Measurements from ENCODE around the gene S100A14. TPM values are rescaled to one million over a fixed set of nuclear protein-coding genes. Genes with fewer than 3 reads are reported as not detected.

S100A14 gene
- total RNA-seq, 1 experiment from 2014 or later: 2.1 TPM

DNA sequence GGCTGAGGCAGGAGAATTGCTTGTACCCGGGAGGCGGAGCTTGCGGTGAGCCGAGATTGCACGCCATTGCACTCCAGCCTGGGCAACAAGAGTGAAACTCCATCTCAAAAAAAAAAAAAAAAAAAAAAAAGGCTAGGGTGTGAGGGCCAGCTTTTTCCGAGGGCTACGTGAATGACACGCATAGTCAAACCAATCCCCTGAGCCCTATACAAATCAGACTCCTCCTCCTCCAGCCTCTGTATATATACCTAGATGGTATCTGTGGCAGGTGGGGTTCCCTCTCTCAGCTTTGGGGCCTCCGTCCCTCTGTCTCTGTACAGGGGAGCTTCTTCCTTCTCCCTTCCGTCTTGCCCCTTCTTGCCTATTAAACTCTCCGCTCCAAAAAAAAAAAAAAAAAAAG is 9.9 kb downstream of the S100A14 start (continued):
- TF ChIP-seq, protein P1, sequence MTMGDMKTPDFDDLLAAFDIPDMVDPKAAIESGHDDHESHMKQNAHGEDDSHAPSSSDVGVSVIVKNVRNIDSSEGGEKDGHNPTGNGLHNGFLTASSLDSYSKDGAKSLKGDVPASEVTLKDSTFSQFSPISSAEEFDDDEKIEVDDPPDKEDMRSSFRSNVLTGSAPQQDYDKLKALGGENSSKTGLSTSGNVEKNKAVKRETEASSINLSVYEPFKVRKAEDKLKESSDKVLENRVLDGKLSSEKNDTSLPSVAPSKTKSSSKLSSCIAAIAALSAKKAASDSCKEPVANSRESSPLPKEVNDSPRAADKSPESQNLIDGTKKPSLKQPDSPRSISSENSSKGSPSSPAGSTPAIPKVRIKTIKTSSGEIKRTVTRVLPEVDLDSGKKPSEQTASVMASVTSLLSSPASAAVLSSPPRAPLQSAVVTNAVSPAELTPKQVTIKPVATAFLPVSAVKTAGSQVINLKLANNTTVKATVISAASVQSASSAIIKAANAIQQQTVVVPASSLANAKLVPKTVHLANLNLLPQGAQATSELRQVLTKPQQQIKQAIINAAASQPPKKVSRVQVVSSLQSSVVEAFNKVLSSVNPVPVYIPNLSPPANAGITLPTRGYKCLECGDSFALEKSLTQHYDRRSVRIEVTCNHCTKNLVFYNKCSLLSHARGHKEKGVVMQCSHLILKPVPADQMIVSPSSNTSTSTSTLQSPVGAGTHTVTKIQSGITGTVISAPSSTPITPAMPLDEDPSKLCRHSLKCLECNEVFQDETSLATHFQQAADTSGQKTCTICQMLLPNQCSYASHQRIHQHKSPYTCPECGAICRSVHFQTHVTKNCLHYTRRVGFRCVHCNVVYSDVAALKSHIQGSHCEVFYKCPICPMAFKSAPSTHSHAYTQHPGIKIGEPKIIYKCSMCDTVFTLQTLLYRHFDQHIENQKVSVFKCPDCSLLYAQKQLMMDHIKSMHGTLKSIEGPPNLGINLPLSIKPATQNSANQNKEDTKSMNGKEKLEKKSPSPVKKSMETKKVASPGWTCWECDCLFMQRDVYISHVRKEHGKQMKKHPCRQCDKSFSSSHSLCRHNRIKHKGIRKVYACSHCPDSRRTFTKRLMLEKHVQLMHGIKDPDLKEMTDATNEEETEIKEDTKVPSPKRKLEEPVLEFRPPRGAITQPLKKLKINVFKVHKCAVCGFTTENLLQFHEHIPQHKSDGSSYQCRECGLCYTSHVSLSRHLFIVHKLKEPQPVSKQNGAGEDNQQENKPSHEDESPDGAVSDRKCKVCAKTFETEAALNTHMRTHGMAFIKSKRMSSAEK (CRISPR knock-in tag; IDR thresholded peaks at IDR 0.05; ENCODE audit: borderline replicate concordance): no peak
- TF ChIP-seq SMAD4 (CRISPR knock-in tag; IDR thresholded peaks at IDR 0.05) (no peak), ZNF263 (CRISPR knock-in tag; IDR thresholded peaks at IDR 0.05; ENCODE audit: low read depth) (no peak), FOXP1 (CRISPR knock-in tag; IDR thresholded peaks at IDR 0.05; ENCODE audit: borderline replicate concordance) (no peak)
- TF ChIP-seq, protein P2, sequence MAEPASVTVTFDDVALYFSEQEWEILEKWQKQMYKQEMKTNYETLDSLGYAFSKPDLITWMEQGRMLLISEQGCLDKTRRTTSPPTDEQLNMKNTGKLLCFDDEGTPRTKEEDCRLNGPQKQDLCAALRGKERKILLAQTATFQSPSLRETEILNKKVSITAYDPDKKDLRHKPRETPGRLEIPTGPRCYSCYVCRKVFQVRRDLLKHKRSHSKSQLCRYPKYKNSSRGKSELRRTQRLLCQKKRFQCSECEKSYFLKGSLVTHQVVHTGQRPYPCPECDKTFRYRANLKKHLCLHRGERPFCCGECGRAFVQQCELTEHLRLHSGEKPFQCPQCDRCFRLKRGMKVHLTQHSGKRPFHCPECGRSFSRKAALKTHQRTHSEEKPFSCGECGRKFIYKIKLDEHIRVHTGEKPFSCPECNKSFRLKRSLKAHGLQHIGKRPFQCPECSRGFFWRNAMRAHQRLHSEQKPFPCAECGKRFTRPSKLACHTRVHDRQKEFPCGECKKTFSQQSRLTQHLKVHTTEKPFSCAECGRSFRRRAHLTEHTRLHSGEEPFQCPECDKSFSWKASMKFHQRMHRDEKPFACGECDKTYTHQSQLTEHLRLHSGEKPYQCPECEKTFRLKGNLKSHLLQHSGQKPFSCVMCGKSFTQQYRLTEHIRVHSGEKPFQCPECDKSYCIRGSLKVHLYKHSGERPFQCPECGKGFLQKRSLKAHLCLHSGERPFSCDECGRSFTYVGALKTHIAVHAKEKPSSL (CRISPR knock-in tag; conservative IDR thresholded peaks at IDR 0.05): no peak

DNA sequence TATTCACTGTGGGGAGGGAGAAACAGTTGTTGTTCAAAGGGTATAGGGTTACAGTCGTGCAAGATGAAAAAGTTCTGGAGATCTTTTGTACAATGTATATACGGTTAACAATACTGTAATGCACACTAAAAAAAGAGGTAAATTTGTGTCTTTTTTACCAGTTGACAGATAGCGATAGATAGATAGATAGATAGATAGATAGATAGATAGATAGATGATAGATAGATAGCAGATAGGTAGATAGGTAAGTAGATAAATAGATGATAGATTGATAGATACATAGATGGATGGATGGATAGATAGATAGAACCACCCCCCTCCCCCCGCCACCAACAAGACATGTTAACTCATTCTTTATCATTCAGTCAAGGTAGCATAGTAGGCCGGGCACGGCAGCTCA is 13.4 kb downstream of the S100A14 start:
- no peaks in the 10 kb centered on the region for H3K9me3 Mint-ChIP-seq
- DNase-seq (ENCODE audit: low spot score): no peak
- H3K4me3 Mint-ChIP-seq: no peak overlapping the region
- TF ChIP-seq KAT7 (CRISPR knock-in tag; IDR thresholded peaks at IDR 0.05; ENCODE audit: borderline replicate concordance): no peak
- ChIA-PET CTCF (interaction anchor here (3.2 kb wide), 1 partner anchor 25 kb away, joined by 13 read pairs; the partner anchor contains the start of gene S100A13), POLR2A (no interaction called here)
- no peaks in the 10 kb centered on the region; the same call in 1 of the 2 replicates for H3K27me3 Mint-ChIP-seq (ENCODE audit: low read depth)
- no peak for ATAC-seq
- no peak overlapping the region for H3K27ac Mint-ChIP-seq
- H3K4me1 Mint-ChIP-seq: peaks cover 38% of the 10 kb centered on the region
- no peaks in the 10 kb centered on the region; the same call in 1 of the 2 replicates for H3K36me3 Mint-ChIP-seq

DNA sequence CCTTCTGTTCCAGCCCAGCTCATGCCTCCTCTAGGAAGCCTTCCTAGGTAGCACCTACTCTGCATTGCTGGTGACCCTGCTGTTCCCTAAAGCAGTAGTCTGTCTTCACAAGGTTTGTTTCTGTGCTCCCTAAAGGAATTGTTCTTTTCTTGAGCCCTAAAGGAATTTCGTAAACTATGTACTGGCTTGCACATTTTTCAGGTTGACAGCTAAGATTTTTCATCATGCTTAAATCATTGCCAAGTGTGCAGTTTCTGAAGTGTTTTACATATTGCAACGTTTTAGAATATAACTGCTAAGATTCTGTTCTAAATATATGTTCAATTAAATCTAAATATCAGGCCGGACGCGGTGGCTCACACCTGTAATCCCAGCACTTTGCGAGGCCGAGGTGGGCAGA is 16.3 kb downstream of the S100A14 start:
- Mint-ChIP-seq H3K27ac (peak overlapping the region; percentile 85), H3K4me1 (peaks cover 28% of the 10 kb centered on the region), H3K4me3 (no peak overlapping the region), H3K9me3 (no peaks in the 10 kb centered on the region), H3K36me3 (no peaks in the 10 kb centered on the region; the same call in 1 of the 2 replicates), H3K27me3 (ENCODE audit: low read depth) (no peaks in the 10 kb centered on the region)
- CTCF ChIA-PET: interaction anchor here (0.9 to 2.7 kb wide), 3 partner anchors 18 to 28 kb away, joined by 3 to 39 read pairs (median 5); partner anchors contain the start of genes S100A1 and S100A13
- TF ChIP-seq GRHL2 (CRISPR knock-in tag; IDR thresholded peaks at IDR 0.05; ENCODE audit: insufficient replicate concordance, severe bottlenecking) (no peak), ZNF416 (CRISPR knock-in tag; IDR thresholded peaks at IDR 0.05) (no peak), CREB1 (CRISPR knock-in tag; IDR thresholded peaks at IDR 0.05) (no peak), TEAD4 (CRISPR knock-in tag; IDR thresholded peaks at IDR 0.05) (no peak), JAZF1 (CRISPR knock-in tag; IDR thresholded peaks at IDR 0.05) (no peak), ESRRA (CRISPR knock-in tag; IDR thresholded peaks at IDR 0.05; ENCODE audit: borderline replicate concordance) (no peak), RELA (CRISPR knock-in tag; IDR thresholded peaks at IDR 0.05; ENCODE audit: borderline replicate concordance) (no peak), CREM (CRISPR knock-in tag; IDR thresholded peaks at IDR 0.05) (no peak), TP53 (CRISPR knock-in tag; IDR thresholded peaks at IDR 0.05) (no peak), ETV6 (CRISPR knock-in tag; IDR thresholded peaks at IDR 0.05) (no peak), MYBL2 (CRISPR knock-in tag; IDR thresholded peaks at IDR 0.05) (no peak)
- TF ChIP-seq, protein P3, sequence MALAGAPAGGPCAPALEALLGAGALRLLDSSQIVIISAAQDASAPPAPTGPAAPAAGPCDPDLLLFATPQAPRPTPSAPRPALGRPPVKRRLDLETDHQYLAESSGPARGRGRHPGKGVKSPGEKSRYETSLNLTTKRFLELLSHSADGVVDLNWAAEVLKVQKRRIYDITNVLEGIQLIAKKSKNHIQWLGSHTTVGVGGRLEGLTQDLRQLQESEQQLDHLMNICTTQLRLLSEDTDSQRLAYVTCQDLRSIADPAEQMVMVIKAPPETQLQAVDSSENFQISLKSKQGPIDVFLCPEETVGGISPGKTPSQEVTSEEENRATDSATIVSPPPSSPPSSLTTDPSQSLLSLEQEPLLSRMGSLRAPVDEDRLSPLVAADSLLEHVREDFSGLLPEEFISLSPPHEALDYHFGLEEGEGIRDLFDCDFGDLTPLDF (CRISPR knock-in tag; IDR thresholded peaks at IDR 0.05): no peak
- TF ChIP-seq, protein P4, sequence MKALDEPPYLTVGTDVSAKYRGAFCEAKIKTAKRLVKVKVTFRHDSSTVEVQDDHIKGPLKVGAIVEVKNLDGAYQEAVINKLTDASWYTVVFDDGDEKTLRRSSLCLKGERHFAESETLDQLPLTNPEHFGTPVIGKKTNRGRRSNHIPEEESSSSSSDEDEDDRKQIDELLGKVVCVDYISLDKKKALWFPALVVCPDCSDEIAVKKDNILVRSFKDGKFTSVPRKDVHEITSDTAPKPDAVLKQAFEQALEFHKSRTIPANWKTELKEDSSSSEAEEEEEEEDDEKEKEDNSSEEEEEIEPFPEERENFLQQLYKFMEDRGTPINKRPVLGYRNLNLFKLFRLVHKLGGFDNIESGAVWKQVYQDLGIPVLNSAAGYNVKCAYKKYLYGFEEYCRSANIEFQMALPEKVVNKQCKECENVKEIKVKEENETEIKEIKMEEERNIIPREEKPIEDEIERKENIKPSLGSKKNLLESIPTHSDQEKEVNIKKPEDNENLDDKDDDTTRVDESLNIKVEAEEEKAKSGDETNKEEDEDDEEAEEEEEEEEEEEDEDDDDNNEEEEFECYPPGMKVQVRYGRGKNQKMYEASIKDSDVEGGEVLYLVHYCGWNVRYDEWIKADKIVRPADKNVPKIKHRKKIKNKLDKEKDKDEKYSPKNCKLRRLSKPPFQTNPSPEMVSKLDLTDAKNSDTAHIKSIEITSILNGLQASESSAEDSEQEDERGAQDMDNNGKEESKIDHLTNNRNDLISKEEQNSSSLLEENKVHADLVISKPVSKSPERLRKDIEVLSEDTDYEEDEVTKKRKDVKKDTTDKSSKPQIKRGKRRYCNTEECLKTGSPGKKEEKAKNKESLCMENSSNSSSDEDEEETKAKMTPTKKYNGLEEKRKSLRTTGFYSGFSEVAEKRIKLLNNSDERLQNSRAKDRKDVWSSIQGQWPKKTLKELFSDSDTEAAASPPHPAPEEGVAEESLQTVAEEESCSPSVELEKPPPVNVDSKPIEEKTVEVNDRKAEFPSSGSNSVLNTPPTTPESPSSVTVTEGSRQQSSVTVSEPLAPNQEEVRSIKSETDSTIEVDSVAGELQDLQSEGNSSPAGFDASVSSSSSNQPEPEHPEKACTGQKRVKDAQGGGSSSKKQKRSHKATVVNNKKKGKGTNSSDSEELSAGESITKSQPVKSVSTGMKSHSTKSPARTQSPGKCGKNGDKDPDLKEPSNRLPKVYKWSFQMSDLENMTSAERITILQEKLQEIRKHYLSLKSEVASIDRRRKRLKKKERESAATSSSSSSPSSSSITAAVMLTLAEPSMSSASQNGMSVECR (CRISPR knock-in tag; IDR thresholded peaks at IDR 0.05; ENCODE audit: borderline replicate concordance): no peak
- TF ChIP-seq, protein P5, sequence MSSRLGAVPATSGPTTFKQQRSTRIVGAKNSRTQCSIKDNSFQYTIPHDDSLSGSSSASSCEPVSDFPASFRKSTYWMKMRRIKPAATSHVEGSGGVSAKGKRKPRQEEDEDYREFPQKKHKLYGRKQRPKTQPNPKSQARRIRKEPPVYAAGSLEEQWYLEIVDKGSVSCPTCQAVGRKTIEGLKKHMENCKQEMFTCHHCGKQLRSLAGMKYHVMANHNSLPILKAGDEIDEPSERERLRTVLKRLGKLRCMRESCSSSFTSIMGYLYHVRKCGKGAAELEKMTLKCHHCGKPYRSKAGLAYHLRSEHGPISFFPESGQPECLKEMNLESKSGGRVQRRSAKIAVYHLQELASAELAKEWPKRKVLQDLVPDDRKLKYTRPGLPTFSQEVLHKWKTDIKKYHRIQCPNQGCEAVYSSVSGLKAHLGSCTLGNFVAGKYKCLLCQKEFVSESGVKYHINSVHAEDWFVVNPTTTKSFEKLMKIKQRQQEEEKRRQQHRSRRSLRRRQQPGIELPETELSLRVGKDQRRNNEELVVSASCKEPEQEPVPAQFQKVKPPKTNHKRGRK (CRISPR knock-in tag; IDR thresholded peaks at IDR 0.05; ENCODE audit: borderline replicate concordance): no peak
- POLR2A ChIA-PET: interaction anchor here (2.1 to 2.2 kb wide), 2 partner anchors 13 to 28 kb away, joined by 6 read pairs; partner anchors contain the start of genes S100A13 and S100A16
- ATAC-seq (no peak), DNase-seq (ENCODE audit: low spot score) (no peak)

Measured in WTC11 (cell line).